HG03442 (cell line): ENCODE measurements around the gene GPATCH8.
"Not testable (repeated sequence)": the region's sequence is repeated elsewhere in the genome, so short reads cannot be mapped to it uniquely, and the experiment has no call there.

Experiments
- ATAC-seq: cut with Tn5 transposase; IDR thresholded peaks from one replicate; pipeline ENCODE4 v1.9.1; 2021; ENCODE audit warnings: mild to moderate bottlenecking, moderate library complexity; ENCODE audit not compliant: unreplicated experiment

Gene GPATCH8

DNA sequence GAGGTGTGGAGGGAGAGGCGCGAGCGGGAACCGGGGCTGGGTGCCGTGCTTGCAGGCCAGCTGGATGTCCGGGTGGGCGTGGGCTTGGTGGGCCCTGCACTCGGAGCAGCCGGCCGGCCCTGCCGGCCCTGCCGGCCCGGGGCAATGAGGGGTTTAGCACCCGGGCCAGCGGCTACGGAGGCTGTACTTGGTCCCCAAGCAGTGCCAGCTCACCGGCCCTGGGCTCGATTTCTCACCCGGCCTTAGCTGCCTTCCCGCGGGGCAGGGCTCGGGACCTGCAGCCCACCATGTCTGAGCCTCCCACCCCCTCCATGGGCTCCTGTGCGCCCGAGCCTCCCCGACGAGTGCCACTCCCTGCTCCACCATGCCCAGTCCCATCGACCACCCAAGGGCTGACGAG lies 24.7 kb upstream of the GPATCH8 start:
- no peak for ATAC-seq

DNA sequence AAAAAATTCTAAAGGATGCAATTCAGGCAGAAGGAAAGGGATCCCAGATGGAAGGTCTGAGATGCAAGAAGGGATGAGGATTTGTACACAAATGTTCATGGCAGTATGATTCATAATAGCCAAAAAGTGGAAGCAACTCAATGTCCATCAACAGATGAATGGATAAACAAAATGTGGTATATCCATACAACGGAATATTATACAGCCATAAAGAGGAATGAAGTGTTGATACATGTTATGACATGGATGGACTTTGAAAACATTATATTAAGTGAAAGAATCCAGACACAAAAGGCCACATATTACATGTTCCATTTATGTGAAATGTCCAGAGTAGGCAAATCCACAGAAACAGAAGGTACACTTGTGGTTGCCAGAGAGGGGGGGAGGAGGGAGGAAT lies 23.9 kb upstream of the GPATCH8 start:
- no peak for ATAC-seq

DNA sequence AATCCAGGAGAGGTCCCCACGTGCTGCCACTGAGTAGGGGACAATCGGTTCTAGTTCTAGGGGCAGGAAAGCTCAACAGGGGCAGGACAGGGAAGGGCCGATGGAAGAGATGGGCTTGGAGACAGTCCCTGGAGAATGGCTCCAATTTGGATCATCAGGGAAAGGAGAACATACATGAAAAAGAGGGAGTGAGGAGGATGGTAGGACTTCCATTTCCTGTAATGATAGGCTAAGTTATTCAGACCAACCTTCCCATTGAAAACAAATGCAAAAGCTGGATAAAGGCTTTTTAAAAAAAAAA lies 20.4 kb upstream of the GPATCH8 start:
- ATAC-seq = no peak

DNA sequence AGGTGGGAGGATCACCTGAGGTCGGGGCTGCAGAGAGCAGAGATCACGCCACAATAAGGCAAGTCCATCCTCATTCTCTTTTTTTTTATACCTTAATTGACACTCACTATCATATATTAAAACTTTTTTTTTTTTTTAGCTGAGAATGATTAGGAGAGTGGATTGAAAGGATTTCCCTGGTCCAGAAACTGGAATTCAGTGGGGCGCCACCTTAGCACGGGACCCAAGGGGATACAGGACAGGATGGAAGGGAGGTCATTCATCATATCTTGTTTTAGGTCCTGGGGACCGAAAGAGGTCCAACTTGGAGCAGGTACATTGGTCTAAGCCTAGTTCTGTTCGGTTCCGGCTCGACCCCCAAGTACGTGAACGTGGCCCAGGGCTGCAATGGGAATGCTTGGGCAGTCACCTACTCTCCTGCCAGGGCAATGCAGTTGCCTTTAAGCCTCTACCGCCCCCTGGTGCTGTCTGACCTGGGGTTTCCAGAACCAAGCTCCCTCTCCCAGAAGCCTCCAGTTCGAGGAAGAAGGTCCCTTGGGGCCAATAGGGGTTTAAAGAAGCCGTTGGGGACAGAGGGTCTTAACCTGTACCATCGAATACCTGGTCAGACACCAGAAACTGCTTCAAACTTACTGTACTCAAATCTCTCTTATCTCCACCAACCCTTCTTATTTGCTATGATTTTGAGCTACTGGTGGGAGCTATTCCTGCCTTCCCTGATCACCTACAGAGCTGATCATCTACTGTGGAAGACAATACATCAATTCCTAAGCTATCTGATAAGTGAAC lies 19.9 kb upstream of the GPATCH8 start:
- ATAC-seq = no peak

GRCh38 chr17:44518032-44518431 lies 14.8 kb upstream of the GPATCH8 start:
- ATAC-seq = no peak

- ATAC-seq = not testable (repeated sequence)
These were observed 8.3 kb upstream of the GPATCH8 start for GRCh38 chr17:44511241-44512134.

DNA sequence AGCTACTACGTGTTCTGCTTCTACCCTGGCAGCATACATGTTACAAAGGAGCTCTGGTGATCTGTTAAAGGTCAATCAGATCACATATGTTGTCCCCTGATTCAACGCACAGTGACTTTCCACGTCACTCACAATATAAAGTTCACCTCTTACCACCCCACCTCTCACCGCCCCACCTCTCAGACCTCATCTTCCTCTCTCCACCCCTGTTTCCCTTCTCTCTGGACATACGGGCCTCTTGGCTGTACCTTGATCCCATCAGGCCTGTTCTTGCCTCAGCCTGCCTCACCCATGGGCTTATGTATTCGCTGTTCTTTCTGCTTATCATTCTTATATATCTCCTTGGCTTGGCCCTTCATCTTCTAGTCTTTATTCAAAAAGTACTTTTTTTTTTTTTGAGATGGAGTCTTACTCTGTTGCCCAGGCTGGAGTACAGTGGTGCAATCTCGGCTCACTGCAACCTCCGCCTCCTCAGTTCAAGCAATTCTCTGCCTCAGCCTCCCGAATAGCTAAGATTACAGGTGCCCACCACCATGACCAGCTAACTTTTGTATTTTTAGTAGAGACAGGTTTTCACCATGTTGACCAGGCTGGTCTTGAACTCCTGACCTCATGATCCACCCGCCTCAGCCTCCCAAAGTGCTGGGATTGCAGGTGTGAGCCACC lies 3.9 kb upstream of the GPATCH8 start:
- not testable (repeated sequence) for ATAC-seq

DNA sequence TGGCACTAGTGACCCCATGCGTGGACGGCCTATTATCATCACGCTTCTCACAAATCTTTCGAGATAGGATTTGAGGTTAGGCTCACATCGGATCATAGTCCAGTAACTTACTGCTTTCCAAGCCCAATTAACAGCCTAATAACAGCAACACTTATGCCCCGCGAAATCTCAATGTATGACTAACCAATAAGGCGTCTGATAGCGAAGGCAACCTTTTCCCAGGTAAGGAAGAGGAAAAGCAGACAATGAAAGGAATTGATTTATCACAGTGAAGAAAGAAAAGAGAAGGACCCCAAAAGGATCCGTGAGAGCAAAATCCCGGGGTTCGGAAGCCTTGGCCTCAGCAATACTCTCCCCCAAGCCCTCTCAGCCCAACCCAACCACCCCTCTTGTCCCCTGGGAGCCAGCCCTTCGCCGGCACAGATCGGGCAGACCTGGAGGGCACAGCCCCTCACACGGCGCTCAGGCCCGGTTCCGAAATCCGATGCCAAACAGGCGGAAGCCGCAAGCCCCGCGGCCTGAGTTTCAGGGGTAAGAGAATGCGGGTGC lies 534 bp downstream of the GPATCH8 start:
- peak; percentile 24 for ATAC-seq

DNA sequence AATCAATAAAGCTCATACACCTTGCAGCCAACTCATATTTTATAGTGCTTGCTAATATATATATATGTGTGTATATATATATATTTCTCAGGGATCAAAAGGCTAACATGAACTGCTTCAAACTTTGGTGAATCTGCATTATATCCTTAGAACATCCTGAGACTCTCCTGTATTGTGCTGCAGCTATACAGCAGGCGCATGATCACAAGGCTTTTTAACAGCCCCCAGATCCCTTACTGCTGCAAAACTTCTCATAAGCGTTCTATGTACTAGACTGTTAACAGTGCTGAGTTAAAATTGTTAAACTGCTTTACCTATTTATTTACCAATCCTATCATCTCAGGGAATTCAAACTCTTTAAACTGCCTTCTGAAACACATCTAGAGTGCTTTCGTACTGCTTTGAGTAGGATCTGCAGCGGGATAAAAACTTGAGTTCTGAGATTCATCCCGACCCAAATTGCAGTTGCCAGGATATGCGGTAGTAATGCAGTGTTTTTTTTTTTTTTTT lies 1.3 kb downstream of the GPATCH8 start:
- no peak for ATAC-seq

DNA sequence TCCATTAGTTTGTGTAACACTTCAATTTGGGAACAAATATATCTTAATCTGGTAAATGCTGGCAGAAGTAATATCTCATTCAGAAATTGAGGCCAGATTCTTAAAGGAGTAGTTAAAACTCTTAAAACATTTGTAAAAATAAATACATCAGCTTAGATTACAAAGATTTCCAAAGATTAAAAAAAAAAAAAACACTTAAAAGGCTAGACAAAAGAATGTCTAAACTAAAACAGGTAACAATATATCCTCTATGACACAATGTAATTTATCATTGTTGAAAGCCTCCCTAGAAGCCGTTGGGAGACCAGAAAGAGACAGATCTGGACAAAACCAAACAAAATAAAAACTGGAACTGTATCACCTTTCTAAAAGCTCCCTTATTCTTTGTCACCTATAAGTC lies 3.5 kb downstream of the GPATCH8 start:
- ATAC-seq = no peak

DNA sequence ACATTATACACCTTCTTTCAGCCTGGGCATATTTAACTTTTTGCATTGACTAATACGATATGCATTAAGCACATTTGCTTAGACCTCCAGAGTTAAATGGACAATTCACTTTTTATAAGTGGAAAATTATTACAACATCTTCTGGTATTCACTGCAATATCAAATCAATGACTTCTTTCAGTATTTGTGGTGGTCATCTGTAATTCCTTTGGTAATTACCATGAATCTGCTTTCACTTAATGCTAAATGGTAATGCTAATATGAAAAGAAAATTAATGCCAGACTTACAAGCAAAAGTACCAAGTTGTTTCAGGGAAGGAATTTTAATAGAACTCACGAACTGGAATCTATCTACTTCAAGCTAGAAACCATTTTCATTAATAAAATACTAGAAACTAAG lies 6.4 kb downstream of the GPATCH8 start:
- no peak for ATAC-seq

DNA sequence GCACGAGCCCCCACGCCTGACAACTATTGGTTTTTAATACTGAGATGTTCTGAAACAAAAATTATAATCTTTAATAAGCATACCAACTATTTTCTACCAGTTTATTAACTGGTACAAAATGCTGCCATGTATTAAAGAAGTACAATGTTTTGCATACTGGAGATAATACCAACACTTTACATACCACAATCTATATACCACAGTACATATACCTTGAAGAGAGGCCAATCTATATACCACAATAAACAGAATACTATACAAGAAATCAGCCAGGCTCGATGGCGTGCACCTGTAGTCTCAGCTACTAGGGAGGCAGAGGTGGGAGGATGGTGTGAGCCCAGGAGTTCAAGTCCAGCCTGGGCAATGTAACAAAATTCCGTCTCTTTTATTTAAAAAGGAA lies 9.9 kb downstream of the GPATCH8 start:
- ATAC-seq = no peak

DNA sequence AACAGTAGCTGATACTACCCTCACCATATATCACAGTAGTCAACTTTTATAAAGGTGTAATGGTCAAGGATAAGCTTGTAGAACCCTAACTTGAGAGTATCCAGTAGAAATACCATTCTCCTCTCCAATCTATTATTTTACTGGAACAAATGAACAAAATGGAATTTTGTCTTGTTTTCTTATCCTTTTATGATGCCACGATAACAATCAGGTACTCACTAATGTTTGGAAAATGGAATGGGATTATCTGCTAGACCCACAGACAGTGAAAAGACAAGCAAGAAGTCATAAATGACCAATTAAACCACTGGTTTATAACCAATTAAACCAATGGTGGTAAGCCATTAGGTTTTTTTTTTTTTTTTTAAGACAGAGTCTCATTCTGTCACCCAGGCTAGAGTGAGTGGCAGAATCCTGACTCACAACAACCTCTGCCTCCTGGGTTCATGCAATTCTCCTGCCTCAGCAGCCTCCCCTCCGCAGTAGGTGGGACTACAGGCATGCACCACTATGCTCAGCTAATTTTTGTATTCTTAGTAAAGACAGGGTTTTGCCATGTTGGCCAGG lies 10.4 kb downstream of the GPATCH8 start:
- ATAC-seq = no peak

DNA sequence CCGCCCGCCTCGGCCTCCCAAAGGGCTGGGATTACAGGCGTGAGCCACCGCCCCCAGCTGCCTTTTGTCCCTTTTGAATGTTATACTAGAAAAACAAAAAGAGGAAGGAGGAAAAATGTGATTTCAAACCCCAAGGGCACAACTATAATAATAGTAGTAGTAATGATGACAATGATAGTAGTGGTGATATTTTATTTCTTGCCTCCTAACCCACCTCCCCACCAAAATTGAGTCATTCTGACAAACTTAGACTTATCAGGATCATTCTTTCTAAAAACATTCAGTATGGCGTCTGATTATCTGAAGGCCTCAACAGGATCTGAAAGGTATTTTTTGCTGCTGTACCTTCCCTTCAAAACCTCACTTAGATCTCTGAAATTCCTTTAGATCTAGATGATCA lies 13.6 kb downstream of the GPATCH8 start:
- no peak for ATAC-seq

GRCh38 chr17:44487170-44487569 lies 16.0 kb downstream of the GPATCH8 start:
- no peak for ATAC-seq

- no peak for ATAC-seq
These were observed 29.8 kb downstream of the GPATCH8 start for GRCh38 chr17:44473367-44473766.

- ATAC-seq = no peak
These were observed 33.5 kb downstream of the GPATCH8 start for GRCh38 chr17:44469676-44470075.

DNA sequence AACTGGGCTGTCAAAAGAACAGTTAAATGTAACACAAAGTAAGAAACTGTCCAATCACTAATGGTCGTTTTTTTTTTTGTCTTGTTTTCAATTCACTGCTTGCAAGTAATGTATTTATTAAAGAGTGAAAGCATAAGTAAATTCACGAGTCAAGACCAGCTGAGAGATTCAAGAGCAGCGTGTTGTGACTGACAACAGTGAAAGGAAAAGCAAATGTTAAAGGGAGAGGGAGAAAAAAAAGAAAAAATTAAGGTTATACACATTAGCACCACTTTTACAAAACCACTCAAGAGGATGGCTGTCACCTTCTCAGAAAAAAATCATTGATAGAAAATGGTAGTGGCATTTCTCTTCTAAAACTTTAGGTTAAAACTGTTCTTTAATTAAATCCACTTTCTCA lies 36.1 kb downstream of the GPATCH8 start:
- ATAC-seq = no peak

DNA sequence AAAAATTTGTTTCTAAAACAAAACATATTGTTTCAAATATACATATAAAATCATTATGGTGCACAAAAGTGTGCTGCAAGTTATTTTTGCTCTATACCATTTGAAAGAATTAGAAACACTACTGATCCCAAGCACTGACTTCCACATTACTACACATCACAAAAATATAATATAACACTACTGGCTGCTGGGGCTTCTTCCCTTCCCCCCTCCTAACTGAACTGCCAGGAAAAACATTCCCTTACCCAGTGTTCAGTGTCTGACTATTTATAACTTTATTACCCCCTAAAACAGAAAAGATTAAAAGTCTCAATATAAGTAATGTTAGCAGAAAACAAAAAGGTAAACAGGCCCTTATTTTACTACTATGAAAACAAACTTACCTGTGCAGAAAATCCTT lies 36.9 kb downstream of the GPATCH8 start:
- no peak for ATAC-seq

GRCh38 chr17:44465897-44466296 lies 37.3 kb downstream of the GPATCH8 start:
- no peak for ATAC-seq

- no peak for ATAC-seq
These were observed 37.9 kb downstream of the GPATCH8 start for GRCh38 chr17:44465276-44465675.
